Fibroblast of pulmonary artery (primary cell): Measurements from ENCODE around the gene RGS16.
A peak's percentile ranks its signal among the peaks of the same experiment; 100 is the strongest.

ENCODE experiments used
- DNase-seq: peaks from one replicate; pipeline ENCODE4 v3.0.0-alpha.2; 2010; ENCODE audit warnings: low read depth
- H3K4me3 ChIP-seq: replicated peaks from 2 replicates; pipeline ENCODE4 v1.5.1; 2011; ENCODE audit warnings: low read depth, mild to moderate bottlenecking, control low read depth, low read length, moderate library complexity
- CTCF ChIP-seq: IDR thresholded peaks from 2 replicates; pipeline ENCODE4 v1.5.1; 2011; ENCODE audit warnings: mild to moderate bottlenecking, control low read depth, low read length, inconsistent platforms; ENCODE audit errors: missing control alignments

RGS16 gene

GRCh38 chr1:182598296-182598695 lies 5.9 kb downstream of the RGS16 start:
- no peak for TF ChIP-seq CTCF
- no peak overlapping the region for H3K4me3 ChIP-seq
- DNase-seq, result no peak

GRCh38 chr1:182596934-182597333 lies 7.3 kb downstream of the RGS16 start:
- no peak for TF ChIP-seq CTCF
- DNase-seq, result no peak

GRCh38 chr1:182595641-182596240 lies 8.4 kb downstream of the RGS16 start:
- TF ChIP-seq CTCF, result peak; percentile 97
- peak; percentile 85 for DNase-seq
- H3K4me3 ChIP-seq, result no peak overlapping the region

More at GRCh38 chr1:182596934-182597333, 7.3 kb downstream of the RGS16 start:
- no peak overlapping the region for H3K4me3 ChIP-seq

GRCh38 chr1:182589931-182590330 lies 14.3 kb downstream of the RGS16 start:
- no peak overlapping the region for H3K4me3 ChIP-seq
- DNase-seq, result no peak
- no peak for TF ChIP-seq CTCF

GRCh38 chr1:182589520-182589919 lies 14.7 kb downstream of the RGS16 start:
- TF ChIP-seq CTCF, result no peak
- no peak overlapping the region for H3K4me3 ChIP-seq
- DNase-seq, result no peak

- no peak for TF ChIP-seq CTCF
- H3K4me3 ChIP-seq, result peak within 1 kb of the TSS; percentile 78
- DNase-seq, result peak; percentile 74
Measured at GRCh38 chr1:182588500-182589396, 15.4 kb downstream of the RGS16 start, which contains the start of gene RNASEL. Gene RNASEL (minus strand): TSS chr1:182589256. CDS start chr1:182586806, 2,450 bp downstream.
